ENCODE results near the gene CDC14B.
"Not testable (repeated sequence)": the region's sequence is repeated elsewhere in the genome, so short reads cannot be mapped to it uniquely, and the experiment has no call there.

The CDC14B gene

GRCh38 chr9:96532173-96532572 is 87.5 kb downstream of the CDC14B start:
- DNase-seq = no peak

GRCh38 chr9:96524764-96525163 is 94.9 kb downstream of the CDC14B start:
- DNase-seq = no peak

GRCh38 chr9:96524045-96524444 is 95.6 kb downstream of the CDC14B start:
- no peak for DNase-seq

- no peak for DNase-seq
Measured at GRCh38 chr9:96523374-96523773, 96.3 kb downstream of the CDC14B start.

GRCh38 chr9:96522366-96522765 is 97.3 kb downstream of the CDC14B start:
- DNase-seq = no peak

- DNase-seq = no peak
Measured at GRCh38 chr9:96519787-96520186, 99.9 kb downstream of the CDC14B start.

- DNase-seq = no peak
Measured at GRCh38 chr9:96519095-96519494, 100.5 kb downstream of the CDC14B start.

- DNase-seq = no peak
Measured at GRCh38 chr9:96515621-96516470, 103.8 kb downstream of the CDC14B start.

GRCh38 chr9:96514800-96515158 is 104.9 kb downstream of the CDC14B start:
- no peak for DNase-seq

- DNase-seq = no peak
Measured at GRCh38 chr9:96514108-96514799, 105.4 kb downstream of the CDC14B start.

GRCh38 chr9:96513622-96514021 is 106.0 kb downstream of the CDC14B start:
- no peak for DNase-seq

- no peak for DNase-seq
Measured at GRCh38 chr9:96512240-96512639, 107.4 kb downstream of the CDC14B start.

- DNase-seq = no peak
Measured at GRCh38 chr9:96510258-96510657, 109.4 kb downstream of the CDC14B start.

- no peak for DNase-seq
Measured at GRCh38 chr9:96509848-96510247, 109.8 kb downstream of the CDC14B start.

- no peak for DNase-seq
Measured at GRCh38 chr9:96509026-96509425, 110.6 kb downstream of the CDC14B start.

- no peak for DNase-seq
Measured at GRCh38 chr9:96508227-96508940, 111.3 kb downstream of the CDC14B start.

GRCh38 chr9:96505316-96505991 is 114.2 kb downstream of the CDC14B start:
- no peak for DNase-seq

GRCh38 chr9:96503918-96504317 is 115.7 kb downstream of the CDC14B start:
- DNase-seq = no peak

- not testable (repeated sequence) for DNase-seq
Measured at GRCh38 chr9:96503374-96503748, 116.3 kb downstream of the CDC14B start.

- no peak for DNase-seq
Measured at GRCh38 chr9:96502539-96503373, 116.9 kb downstream of the CDC14B start.

- DNase-seq = no peak
Measured at GRCh38 chr9:96501633-96502538, 117.8 kb downstream of the CDC14B start.
